GM23338 (cell line): ENCODE results near the gene GLUL. TPM values are rescaled to one million over a fixed set of nuclear protein-coding genes. Genes with fewer than 3 reads are reported as not detected.

ENCODE experiments used
- ATAC-seq: fragments of 200-7000 bp; cut with Tn5 transposase; 3 replicates; pipeline ENCODE4 v1.9.1; 2020
- DNase-seq: peaks from one replicate; pipeline ENCODE4 v3.0.0-alpha.2; 2015; ENCODE audit warnings: low spot score
- H2AFZ ChIP-seq: fragments of 200-600 bp; sonication (generic); 2 replicates; pipeline ENCODE4 v1.8.0; 2016; ENCODE audit warnings: antibody characterized with exemption, mild to moderate bottlenecking, moderate library complexity
- H3F3A ChIP-seq: fragments of 200-600 bp; sonication (generic); replicated peaks from 2 replicates; pipeline ENCODE4 v1.8.0; 2017; ENCODE audit warnings: antibody characterized with exemption, mixed run types, low read depth
- H3K27ac ChIP-seq: fragments of 200-600 bp; sonication (generic); 2 replicates; pipeline ENCODE4 v1.6.1; 2016; ENCODE audit warnings: low read depth
- H3K27me3 ChIP-seq: fragments of 200-600 bp; sonication (generic); 2 replicates; pipeline ENCODE4 v1.8.0; 2016; ENCODE audit warnings: mild to moderate bottlenecking, mixed run types, moderate library complexity; ENCODE audit not compliant: insufficient read depth
- H3K36me3 ChIP-seq: fragments of 200-600 bp; sonication (generic); 2 replicates; pipeline ENCODE4 v1.8.0; 2016; ENCODE audit warnings: mild to moderate bottlenecking; ENCODE audit not compliant: insufficient read depth
- H3K4me1 ChIP-seq: fragments of 200-600 bp; sonication (generic); 2 replicates; pipeline ENCODE4 v1.8.0; 2016; ENCODE audit warnings: mild to moderate bottlenecking, moderate library complexity; ENCODE audit not compliant: insufficient read depth
- H3K4me2 ChIP-seq: fragments of 200-600 bp; sonication (generic); 2 replicates; pipeline ENCODE4 v1.7.1; 2017; ENCODE audit warnings: mixed run types
- H3K4me3 ChIP-seq: fragments of 200-600 bp; sonication (generic); 2 replicates; pipeline ENCODE4 v1.6.1; 2016; ENCODE audit warnings: mixed run types
- H3K79me2 ChIP-seq: fragments of 200-600 bp; sonication (generic); replicated peaks from 2 replicates; pipeline ENCODE4 v1.8.0; 2017; ENCODE audit warnings: mild to moderate bottlenecking; ENCODE audit not compliant: insufficient read depth
- H3K9me2 ChIP-seq: fragments of 200-600 bp; sonication (generic); 2 replicates; pipeline ENCODE4 v1.8.0; 2017; ENCODE audit not compliant: insufficient read depth
- H4K20me1 ChIP-seq: fragments of 200-600 bp; sonication (generic); replicated peaks from 2 replicates; pipeline ENCODE4 v1.8.0; 2017; ENCODE audit warnings: mild to moderate bottlenecking; ENCODE audit not compliant: insufficient read depth
- H3K27ac Mint-ChIP-seq: 2 replicates; pipeline ENCODE4 v1.8.0; 2020; ENCODE audit warnings: inconsistent platforms, mild to moderate bottlenecking, moderate library complexity, mixed read lengths
- H3K27me3 Mint-ChIP-seq: 3 replicates; pipeline ENCODE4 v1.8.0; 2022; ENCODE audit warnings: low read depth, mild to moderate bottlenecking, moderate library complexity, mixed read lengths, inconsistent platforms; ENCODE audit not compliant: insufficient read depth, poor library complexity
- H3K36me3 Mint-ChIP-seq: 3 replicates; pipeline ENCODE4 v1.8.0; 2021; ENCODE audit warnings: low read depth, mild to moderate bottlenecking, inconsistent platforms, moderate library complexity, mixed read lengths
- H3K4me1 Mint-ChIP-seq: 3 replicates; pipeline ENCODE4 v1.8.0; 2020; ENCODE audit warnings: mild to moderate bottlenecking, inconsistent platforms, mixed read lengths
- H3K4me3 Mint-ChIP-seq: 3 replicates; pipeline ENCODE4 v1.8.0; 2021; ENCODE audit warnings: moderate library complexity, mild to moderate bottlenecking, inconsistent platforms, mixed read lengths
- H3K9me3 Mint-ChIP-seq: 3 replicates; pipeline ENCODE4 v1.8.0; 2020; ENCODE audit warnings: moderate library complexity, mild to moderate bottlenecking, inconsistent platforms, mixed read lengths
- EZH2phosphoT487 ChIP-seq: fragments of 200-600 bp; sonication (generic); IDR thresholded peaks from one replicate; pipeline ENCODE4 v1.8.1; 2018; ENCODE audit warnings: antibody characterized with exemption; ENCODE audit not compliant: unreplicated experiment
- NANOG ChIP-seq: IDR thresholded peaks from 2 replicates; pipeline ENCODE4 v1.6.1; 2016; ENCODE audit warnings: antibody characterized with exemption, borderline replicate concordance
- POLR2AphosphoS5 ChIP-seq: IDR thresholded peaks from 2 replicates; pipeline ENCODE4 v1.6.1; 2016; ENCODE audit warnings: antibody characterized with exemption, low read depth
- polyA plus RNA-seq: library from polyadenylated mRNA; unstranded; fragments of >200 nt; fragmentation: Nextera tagmentation; extraction: Ambion mirVana; gene quantifications from 2 replicates; pipeline ENCODE4 v1.2.1, GENCODE V29; 2016
- total RNA-seq: library from RNA; depleted of rRNA; stranded (reverse); fragments of >200 nt; shearing (Covaris generic); gene quantifications from 2 replicates; pipeline ENCODE4 v1.2.3, GENCODE V29; 2014
- TF ChIP-seq, protein P1 (sequence below): IDR thresholded peaks from one replicate; pipeline ENCODE4 v1.6.1; 2018; ENCODE audit warnings: antibody characterized with exemption; ENCODE audit not compliant: unreplicated experiment
- TF ChIP-seq, protein P2 (sequence below): IDR thresholded peaks from 2 replicates; pipeline ENCODE4 v1.6.1; 2016; ENCODE audit warnings: antibody characterized with exemption

GLUL gene
- total and polyA plus RNA-seq, 2 experiments from 2014 or later = 254 to 356 TPM

DNA sequence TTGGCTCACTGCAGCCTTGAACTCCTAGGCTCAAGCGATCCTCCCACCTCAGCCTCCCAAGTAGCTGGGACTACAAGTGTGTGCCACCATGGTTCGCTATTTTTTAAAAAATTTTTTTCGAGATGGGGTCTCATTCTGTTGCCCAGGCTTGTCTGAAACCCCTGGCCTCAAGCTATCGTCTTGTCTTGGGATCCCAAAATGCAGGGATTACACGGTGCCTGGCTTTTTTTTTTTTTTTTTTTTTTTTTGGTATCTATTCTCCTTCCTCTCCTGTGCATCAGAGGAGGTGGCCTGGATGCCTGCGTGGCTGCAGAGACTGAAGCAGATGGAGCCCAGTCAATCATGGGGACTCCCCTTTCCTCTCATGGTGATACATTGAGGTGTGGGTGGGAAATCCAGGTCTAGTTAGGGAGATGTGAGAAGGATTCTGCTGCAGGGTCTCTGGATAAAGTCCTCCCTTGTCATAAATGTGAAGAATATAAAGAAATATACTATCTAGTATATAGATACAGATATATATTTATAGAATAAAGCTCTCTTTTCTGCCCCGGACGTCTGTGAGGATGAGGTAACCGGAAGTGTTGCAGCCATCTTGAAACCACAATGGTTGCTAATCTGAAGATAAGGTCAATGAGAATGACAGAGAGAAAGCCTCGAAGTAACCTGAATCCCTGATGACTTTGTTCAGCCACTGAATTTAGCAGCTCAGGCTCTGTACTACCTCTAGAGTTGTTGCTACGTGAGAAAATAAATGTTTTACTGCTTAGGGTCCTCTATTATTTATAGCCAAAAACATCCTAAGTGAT is 38.9 kb upstream of the GLUL start (continued):
- no peak for TF ChIP-seq POLR2AphosphoS5
- no peak for TF ChIP-seq EZH2phosphoT487

DNA sequence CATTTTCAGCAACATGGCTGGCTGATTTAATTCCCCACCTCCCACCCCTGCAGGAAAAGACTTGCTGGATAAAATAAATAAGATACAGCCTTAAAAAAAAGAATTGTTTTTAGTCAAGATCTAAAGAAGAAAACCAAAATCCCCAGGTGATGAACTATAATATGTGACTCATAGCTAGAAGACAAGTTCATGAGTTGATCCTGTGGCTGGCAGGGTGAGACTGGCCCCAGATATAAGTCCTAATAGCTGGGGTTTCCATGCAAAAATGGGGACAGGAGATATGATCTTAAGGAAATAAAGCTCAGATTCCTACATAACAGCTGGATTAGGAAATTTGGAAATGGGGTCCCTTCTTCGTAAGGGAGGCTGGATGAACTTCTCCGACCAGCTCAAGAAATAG is 36.5 kb upstream of the GLUL start:
- Histone ChIP-seq H3K4me2 (no peak overlapping the region), H3K9me2 (no peaks in the 10 kb centered on the region), H4K20me1 (no peaks in the 10 kb centered on the region), H2AFZ (no peak overlapping the region), H3K79me2 (no peaks in the 10 kb centered on the region), H3F3A (no peaks in the 10 kb centered on the region), H3K4me3 (no peak overlapping the region), H3K27me3 (no peaks in the 10 kb centered on the region), H3K4me1 (no peaks in the 10 kb centered on the region), H3K36me3 (no peaks in the 10 kb centered on the region), H3K27ac (no peak overlapping the region)
- H3K4me1 Mint-ChIP-seq = no peaks in the 10 kb centered on the region
- TF ChIP-seq, protein P1, sequence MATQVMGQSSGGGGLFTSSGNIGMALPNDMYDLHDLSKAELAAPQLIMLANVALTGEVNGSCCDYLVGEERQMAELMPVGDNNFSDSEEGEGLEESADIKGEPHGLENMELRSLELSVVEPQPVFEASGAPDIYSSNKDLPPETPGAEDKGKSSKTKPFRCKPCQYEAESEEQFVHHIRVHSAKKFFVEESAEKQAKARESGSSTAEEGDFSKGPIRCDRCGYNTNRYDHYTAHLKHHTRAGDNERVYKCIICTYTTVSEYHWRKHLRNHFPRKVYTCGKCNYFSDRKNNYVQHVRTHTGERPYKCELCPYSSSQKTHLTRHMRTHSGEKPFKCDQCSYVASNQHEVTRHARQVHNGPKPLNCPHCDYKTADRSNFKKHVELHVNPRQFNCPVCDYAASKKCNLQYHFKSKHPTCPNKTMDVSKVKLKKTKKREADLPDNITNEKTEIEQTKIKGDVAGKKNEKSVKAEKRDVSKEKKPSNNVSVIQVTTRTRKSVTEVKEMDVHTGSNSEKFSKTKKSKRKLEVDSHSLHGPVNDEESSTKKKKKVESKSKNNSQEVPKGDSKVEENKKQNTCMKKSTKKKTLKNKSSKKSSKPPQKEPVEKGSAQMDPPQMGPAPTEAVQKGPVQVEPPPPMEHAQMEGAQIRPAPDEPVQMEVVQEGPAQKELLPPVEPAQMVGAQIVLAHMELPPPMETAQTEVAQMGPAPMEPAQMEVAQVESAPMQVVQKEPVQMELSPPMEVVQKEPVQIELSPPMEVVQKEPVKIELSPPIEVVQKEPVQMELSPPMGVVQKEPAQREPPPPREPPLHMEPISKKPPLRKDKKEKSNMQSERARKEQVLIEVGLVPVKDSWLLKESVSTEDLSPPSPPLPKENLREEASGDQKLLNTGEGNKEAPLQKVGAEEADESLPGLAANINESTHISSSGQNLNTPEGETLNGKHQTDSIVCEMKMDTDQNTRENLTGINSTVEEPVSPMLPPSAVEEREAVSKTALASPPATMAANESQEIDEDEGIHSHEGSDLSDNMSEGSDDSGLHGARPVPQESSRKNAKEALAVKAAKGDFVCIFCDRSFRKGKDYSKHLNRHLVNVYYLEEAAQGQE = no peak
- H3K36me3 Mint-ChIP-seq = no peaks in the 10 kb centered on the region
- no peak for DNase-seq
- no peak overlapping the region for H3K4me3 Mint-ChIP-seq
- H3K27ac Mint-ChIP-seq = no peak overlapping the region
- H3K9me3 Mint-ChIP-seq = no peaks in the 10 kb centered on the region
- no peak for ATAC-seq
- H3K27me3 Mint-ChIP-seq = peaks cover 1% of the 10 kb centered on the region

DNA sequence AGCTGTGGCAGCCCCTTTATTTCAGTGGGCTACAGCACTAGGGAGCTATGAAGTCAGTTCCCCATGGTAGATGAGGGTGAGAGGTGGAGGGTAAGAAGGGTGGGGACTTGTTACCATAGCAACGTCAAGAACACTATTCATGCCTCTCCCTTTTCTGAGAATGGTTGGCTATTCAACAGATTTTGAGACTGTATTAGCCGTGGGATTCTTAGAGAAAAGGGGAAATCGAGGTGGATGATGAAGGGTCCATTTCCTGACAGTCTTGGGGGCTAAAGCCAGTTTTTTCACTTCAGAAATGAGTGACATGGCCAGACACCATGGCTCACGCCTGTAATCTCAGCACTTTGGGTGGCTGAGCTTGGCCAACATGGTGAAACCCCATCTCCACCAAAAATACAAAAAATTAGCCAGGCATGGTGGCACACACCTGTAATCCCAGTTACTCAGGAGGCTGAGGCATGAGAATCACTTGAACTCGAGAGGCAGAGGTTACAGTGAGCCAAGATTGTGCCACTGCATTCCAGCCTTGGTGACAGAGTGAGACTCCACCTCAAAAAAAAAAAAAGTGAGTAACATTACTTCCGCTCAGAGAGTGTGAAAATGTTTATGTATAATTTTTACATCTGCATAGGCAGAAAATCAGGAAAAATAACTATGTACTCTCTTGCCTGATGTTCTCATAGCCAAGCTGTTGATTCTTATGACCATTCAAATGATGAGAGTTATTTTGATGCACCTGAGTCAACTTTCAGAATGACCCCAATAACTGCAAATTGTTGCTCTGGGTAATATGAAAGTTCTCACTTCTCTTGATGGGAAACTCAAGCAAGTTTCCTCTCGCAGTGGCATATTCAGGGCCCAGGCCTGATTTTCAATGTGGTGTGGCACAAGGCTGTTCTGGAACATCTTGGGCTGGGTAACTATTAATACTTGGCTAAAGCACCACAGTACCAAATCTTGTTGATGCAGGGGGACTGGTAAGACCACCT is 35.1 kb upstream of the GLUL start:
- ATAC-seq = no peak
- no peak overlapping the region for H3K4me3 ChIP-seq
- H2AFZ ChIP-seq = no peak overlapping the region; the same call in 1 of the 2 replicates
- no peaks in the 10 kb centered on the region for H3K36me3 ChIP-seq
- no peaks in the 10 kb centered on the region for H3F3A ChIP-seq
- Mint-ChIP-seq H3K4me1 (no peaks in the 10 kb centered on the region), H3K4me3 (no peak overlapping the region), H3K27me3 (peaks cover 1% of the 10 kb centered on the region), H3K27ac (no peak overlapping the region), H3K9me3 (no peaks in the 10 kb centered on the region), H3K36me3 (no peaks in the 10 kb centered on the region)
- H3K4me1 ChIP-seq = no peaks in the 10 kb centered on the region
- no peak for DNase-seq
- no peak overlapping the region for H3K27ac ChIP-seq
- no peaks in the 10 kb centered on the region for H3K79me2 ChIP-seq
- no peaks in the 10 kb centered on the region for H3K27me3 ChIP-seq
- no peak overlapping the region for H3K4me2 ChIP-seq
- H3K9me2 ChIP-seq = no peaks in the 10 kb centered on the region
- H4K20me1 ChIP-seq = no peaks in the 10 kb centered on the region
- TF ChIP-seq EZH2phosphoT487 = no peak
- TF ChIP-seq, protein P1 = no peak
- TF ChIP-seq, protein P2, sequence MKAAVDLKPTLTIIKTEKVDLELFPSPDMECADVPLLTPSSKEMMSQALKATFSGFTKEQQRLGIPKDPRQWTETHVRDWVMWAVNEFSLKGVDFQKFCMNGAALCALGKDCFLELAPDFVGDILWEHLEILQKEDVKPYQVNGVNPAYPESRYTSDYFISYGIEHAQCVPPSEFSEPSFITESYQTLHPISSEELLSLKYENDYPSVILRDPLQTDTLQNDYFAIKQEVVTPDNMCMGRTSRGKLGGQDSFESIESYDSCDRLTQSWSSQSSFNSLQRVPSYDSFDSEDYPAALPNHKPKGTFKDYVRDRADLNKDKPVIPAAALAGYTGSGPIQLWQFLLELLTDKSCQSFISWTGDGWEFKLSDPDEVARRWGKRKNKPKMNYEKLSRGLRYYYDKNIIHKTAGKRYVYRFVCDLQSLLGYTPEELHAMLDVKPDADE = no peak
- no peak for TF ChIP-seq NANOG
